Measurements from ENCODE around the gene HECW1.

The HECW1 gene

DNA sequence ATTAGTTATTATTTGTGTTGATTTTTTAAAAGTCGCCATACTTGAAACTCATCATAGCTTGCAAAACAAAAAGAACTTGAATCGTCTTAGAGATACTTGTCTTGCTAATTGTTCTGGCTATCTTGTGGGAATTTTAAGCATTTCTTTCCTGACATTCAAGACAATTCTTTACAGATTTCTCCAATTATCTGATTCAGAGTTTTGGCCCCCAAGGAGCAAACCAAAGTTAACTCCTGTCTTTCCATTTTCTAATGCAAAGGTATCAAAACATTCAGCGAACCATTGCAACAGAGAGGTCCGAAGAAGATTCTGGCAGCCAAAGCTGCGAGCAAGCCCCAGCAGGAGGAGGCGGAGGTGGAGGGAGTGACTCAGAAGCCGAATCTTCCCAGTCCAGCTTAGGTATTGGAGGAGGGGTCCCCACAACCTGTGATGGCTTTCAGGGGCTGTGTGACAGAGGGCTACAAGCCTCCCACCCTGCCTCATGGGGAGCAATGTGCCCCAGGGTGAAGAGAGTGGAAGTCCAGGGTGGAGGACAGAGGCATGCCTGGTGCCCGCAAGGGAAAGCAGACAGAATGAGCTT is 351.0 kb downstream of the HECW1 start:
- no peak overlapping the region for H3K27ac ChIP-seq
- no peak for TF ChIP-seq CTCF (conservative IDR thresholded peaks at IDR 0.05)

DNA sequence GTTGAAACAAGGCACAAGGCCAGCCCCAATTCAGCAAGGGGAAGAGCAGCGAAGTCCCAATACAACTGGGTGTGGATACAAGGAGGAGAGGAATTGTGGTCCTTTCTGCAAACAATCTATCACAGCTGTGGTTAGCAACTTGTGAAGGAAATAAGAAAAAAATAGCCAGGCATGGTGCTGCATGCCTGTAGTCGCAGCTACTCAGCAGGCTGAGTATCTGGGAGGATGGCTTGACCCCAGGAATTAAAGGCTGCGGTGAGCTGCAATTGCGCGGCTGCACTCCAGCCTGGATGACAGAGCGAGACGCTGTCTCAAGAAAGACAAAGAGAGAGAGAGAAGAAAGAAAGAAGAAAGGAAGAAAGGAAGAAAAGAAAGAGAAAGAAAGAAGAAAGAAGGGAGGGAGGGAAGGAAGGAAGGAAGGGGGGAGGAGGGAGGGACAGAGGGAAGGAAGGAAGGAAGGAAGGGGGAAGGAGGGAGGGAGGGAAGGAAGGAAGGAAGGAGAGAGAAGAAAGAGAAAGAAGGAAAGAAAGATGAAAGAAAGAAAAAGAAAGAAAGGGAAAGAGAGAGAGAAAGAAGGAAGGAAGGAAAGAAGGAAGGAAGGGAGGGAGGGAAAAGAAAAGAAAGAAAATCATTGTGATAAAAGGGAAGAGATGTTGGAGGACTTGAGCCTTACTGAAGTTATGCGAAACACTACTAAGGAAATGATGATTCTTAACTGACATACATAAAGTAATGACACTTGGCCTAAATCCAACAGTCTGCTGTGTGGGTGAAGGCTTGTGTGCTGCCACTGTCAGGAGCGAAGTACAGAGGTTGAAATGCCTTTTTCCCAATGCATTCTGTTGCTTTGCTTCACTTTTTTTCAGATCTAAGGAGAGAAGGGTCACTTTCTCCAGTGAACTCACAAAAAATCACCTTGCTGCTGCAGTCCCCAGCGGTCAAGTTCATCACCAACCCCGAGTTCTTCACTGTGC is 353.4 kb downstream of the HECW1 start:
- no peak overlapping the region for H3K27ac ChIP-seq
- no peak for TF ChIP-seq CTCF (conservative IDR thresholded peaks at IDR 0.05)

GRCh38 chr7:43467406-43467805 is 355.0 kb downstream of the HECW1 start:
- H3K27ac ChIP-seq = no peak overlapping the region
- no peak for TF ChIP-seq CTCF (conservative IDR thresholded peaks at IDR 0.05)

DNA sequence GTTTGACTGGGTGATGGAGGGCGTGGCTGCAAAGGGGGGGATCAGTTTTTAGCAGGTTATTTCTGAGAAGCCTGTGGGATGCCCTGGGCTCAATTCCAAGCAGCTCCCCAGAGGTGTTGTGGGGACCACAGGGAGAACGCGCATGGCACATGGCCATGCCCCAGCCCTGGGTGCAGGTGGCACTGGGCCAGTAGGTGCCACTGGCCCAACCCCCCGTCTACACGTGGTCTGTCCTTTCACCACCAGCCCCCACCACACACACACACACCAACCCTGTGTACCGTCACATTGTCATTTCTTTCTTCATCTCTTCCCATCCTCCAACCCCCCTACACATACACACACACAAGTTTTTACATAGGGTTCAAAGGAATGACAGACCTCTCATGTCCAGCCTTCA is 355.4 kb downstream of the HECW1 start:
- H3K27ac ChIP-seq = no peak overlapping the region
- TF ChIP-seq CTCF (conservative IDR thresholded peaks at IDR 0.05) = no peak

- TF ChIP-seq CTCF (conservative IDR thresholded peaks at IDR 0.05) = no peak
- no peak overlapping the region for H3K27ac ChIP-seq
These were observed 356.6 kb downstream of the HECW1 start for GRCh38 chr7:43469051-43469450.

DNA sequence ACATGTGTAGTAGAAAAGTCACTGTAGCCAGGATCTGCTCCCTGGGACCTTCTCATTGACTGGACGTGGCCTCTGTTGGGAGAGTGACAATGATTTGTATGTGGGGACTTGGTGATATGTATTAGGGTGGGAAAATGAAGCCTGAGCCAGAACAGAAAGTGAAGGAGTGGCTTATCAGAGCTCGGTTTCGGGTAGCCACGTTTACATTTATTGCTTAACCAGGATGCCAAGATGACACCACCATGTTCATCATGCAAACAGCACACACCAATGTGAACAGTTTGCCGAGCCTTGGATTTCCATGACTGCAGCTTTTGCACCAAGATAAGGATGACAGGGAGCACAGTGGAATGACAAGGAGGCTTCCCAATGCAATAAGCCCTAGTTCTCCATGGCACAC is 357.7 kb downstream of the HECW1 start:
- no peak for TF ChIP-seq CTCF (conservative IDR thresholded peaks at IDR 0.05)
- H3K27ac ChIP-seq = no peak overlapping the region

DNA sequence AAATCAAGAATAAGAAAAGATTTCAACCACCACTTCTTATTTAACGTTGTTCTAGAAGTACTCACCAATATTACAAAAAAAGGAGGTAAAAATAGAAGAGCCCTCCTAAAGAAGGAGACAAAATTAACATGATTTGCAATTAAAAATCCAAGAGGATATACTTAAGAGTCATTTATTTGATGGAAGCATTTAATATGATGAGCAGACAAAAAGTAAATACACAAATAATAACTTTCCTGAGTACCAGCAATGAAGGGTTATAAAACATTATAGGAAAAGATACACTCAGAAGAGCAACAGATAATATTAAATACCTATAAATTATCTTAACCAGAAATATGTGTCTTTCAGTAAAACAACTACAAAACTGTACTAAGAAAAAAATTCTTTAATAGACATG is 363.5 kb downstream of the HECW1 start:
- no peak overlapping the region for H3K27ac ChIP-seq
- TF ChIP-seq CTCF (conservative IDR thresholded peaks at IDR 0.05) = no peak

All from VCaP (cell line).